ENCODE data around the gene SERGEF.

DNA sequence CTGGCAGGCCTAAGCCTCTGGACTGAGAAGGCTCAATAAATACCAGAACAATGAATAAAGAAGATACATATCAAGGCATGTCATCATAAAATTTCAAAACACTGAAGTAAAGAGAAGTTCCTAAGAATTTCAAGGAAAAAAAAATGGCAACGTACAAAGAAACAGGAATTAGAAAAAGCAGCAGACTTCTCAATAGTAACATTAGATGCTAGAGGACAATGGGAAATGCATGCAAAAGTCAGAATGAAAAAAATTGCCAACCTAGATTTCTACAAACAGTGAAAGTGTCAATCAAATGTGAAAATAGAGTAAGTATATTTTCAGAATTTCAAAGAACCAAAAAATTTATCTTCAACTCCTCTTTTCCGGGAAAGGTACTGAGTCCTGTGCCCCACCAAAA, 153.3 kb downstream of the SERGEF start:
- TF ChIP-seq, protein P1, sequence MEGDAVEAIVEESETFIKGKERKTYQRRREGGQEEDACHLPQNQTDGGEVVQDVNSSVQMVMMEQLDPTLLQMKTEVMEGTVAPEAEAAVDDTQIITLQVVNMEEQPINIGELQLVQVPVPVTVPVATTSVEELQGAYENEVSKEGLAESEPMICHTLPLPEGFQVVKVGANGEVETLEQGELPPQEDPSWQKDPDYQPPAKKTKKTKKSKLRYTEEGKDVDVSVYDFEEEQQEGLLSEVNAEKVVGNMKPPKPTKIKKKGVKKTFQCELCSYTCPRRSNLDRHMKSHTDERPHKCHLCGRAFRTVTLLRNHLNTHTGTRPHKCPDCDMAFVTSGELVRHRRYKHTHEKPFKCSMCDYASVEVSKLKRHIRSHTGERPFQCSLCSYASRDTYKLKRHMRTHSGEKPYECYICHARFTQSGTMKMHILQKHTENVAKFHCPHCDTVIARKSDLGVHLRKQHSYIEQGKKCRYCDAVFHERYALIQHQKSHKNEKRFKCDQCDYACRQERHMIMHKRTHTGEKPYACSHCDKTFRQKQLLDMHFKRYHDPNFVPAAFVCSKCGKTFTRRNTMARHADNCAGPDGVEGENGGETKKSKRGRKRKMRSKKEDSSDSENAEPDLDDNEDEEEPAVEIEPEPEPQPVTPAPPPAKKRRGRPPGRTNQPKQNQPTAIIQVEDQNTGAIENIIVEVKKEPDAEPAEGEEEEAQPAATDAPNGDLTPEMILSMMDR (IDR thresholded peaks at IDR 0.05; ENCODE audit: insufficient read depth, low read depth, low read length), result no peak
- no peak for TF ChIP-seq EZH2 (IDR thresholded peaks at IDR 0.05; ENCODE audit: insufficient read depth, low read length)

All from astrocyte (in vitro differentiated cells and primary cell).